ENCODE measurements around the gene TNIK.

Gene TNIK

GRCh38 chr3:171038342-171038741 is 421.9 kb downstream of the TNIK start:
- no peaks in the 10 kb centered on the region for H3K4me1 ChIP-seq (ENCODE audit: control insufficient read depth, insufficient read depth, low read length, poor library complexity, severe bottlenecking)
- no peak overlapping the region for H3K27ac ChIP-seq (ENCODE audit: insufficient read depth, low read length, poor library complexity, severe bottlenecking)
- H3K4me3 ChIP-seq (ENCODE audit: insufficient read depth, low read depth, low read length, poor library complexity, severe bottlenecking), result no peak overlapping the region
- H3K36me3 ChIP-seq (ENCODE audit: control insufficient read depth, insufficient read depth, low read length), result no peaks in the 10 kb centered on the region
- no peaks in the 10 kb centered on the region for H3K27me3 ChIP-seq (replicated peaks; ENCODE audit: control insufficient read depth, insufficient read depth, low read length, poor library complexity, severe bottlenecking)
- no peaks in the 10 kb centered on the region for H3K9me3 ChIP-seq (ENCODE audit: control insufficient read depth, low read length)
- no peak for DNase-seq

DNA sequence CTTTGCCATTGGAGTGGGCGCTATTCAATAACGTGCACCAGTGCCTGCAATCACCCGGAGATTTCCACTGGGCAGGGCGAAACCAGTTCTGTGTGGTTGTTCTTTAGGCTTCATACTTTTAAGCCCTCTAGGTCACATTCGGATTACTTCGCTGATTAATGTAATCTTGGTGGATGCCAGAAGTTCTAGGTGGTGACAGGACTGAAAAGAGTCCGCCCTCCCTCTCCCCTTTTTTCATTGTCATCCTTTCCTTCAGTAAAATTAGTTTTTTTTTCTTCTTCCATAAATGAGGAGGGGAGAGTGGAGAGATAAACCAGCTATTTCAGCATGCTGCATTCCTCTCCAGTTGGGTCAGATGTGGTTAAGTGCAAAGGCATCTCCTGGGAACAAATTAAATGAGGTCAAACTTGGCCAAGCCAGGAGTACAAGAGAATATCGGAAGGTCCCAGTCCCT is 431.4 kb downstream of the TNIK start:
- no peak overlapping the region for H3K27ac ChIP-seq (ENCODE audit: insufficient read depth, low read length, poor library complexity, severe bottlenecking)
- peaks cover 6% of the 10 kb centered on the region for H3K27me3 ChIP-seq (replicated peaks; ENCODE audit: control insufficient read depth, insufficient read depth, low read length, poor library complexity, severe bottlenecking)
- no peaks in the 10 kb centered on the region for H3K4me1 ChIP-seq (ENCODE audit: control insufficient read depth, insufficient read depth, low read length, poor library complexity, severe bottlenecking)
- peak overlapping the region; percentile 37 for H3K4me3 ChIP-seq (ENCODE audit: insufficient read depth, low read depth, low read length, poor library complexity, severe bottlenecking)
- DNase-seq, result no peak
- no peaks in the 10 kb centered on the region for H3K9me3 ChIP-seq (ENCODE audit: control insufficient read depth, low read length)
- no peaks in the 10 kb centered on the region for H3K36me3 ChIP-seq (ENCODE audit: control insufficient read depth, insufficient read depth, low read length)

GRCh38 chr3:171028025-171028778 is 432.0 kb downstream of the TNIK start:
- H3K4me1 ChIP-seq (ENCODE audit: control insufficient read depth, insufficient read depth, low read length, poor library complexity, severe bottlenecking), result no peaks in the 10 kb centered on the region
- peak overlapping the region; percentile 37 for H3K4me3 ChIP-seq (ENCODE audit: insufficient read depth, low read depth, low read length, poor library complexity, severe bottlenecking)
- no peaks in the 10 kb centered on the region for H3K9me3 ChIP-seq (ENCODE audit: control insufficient read depth, low read length)
- no peak for DNase-seq
- no peaks in the 10 kb centered on the region for H3K36me3 ChIP-seq (ENCODE audit: control insufficient read depth, insufficient read depth, low read length)
- no peak overlapping the region for H3K27ac ChIP-seq (ENCODE audit: insufficient read depth, low read length, poor library complexity, severe bottlenecking)
- peaks cover 6% of the 10 kb centered on the region for H3K27me3 ChIP-seq (replicated peaks; ENCODE audit: control insufficient read depth, insufficient read depth, low read length, poor library complexity, severe bottlenecking)

DNA sequence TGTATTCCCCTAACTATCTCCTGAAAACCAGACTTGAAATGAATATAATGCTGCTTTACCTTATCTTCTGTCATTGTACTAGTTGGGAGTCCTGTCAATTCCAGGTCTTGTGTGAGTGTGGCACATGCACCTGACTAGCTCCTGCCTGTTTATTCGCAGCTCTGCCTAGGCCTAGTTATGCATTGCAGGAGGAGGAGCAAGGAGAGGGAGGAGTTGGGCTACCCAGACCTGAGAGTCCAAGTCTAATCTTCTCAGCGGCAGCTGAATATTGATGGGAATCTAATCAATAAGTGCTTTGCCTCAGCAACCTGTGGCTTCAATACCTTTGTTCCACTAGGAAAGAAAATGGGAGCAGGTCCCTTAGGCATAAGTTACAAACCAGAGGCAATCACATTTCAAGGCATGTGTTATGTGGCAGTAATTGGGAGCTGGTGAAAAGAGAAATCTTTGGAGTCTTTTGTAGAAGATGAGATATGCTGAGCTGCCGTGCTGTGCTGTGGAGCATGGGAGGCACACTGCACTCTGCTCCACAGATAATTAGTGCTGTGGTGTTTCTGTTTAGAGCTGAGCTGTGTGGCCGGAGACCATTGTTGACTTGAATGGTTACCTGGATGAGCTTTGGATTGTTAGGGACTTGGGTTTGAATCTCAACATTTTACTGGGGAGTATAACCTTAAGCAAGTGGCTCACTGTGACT is 433.5 kb downstream of the TNIK start, which contains the start of gene SLC2A2:
Gene SLC2A2 (minus strand): TSS at position 124 of the 697 bp plus-strand sequence. CDS start 50 bp downstream, at position 74.
- no peak within 1 kb of the TSS for H3K4me3 ChIP-seq (ENCODE audit: insufficient read depth, low read depth, low read length, poor library complexity, severe bottlenecking)
- no peaks in the 10 kb centered on the region for H3K36me3 ChIP-seq (ENCODE audit: control insufficient read depth, insufficient read depth, low read length)
- no peaks in the 10 kb centered on the region for H3K9me3 ChIP-seq (ENCODE audit: control insufficient read depth, low read length)
- no peaks in the 10 kb centered on the region for H3K4me1 ChIP-seq (ENCODE audit: control insufficient read depth, insufficient read depth, low read length, poor library complexity, severe bottlenecking)
- DNase-seq, result no peak
- H3K27ac ChIP-seq (ENCODE audit: insufficient read depth, low read length, poor library complexity, severe bottlenecking), result no peak within 1 kb of the TSS
- peaks cover 6% of the 10 kb centered on the region for H3K27me3 ChIP-seq (replicated peaks; ENCODE audit: control insufficient read depth, insufficient read depth, low read length, poor library complexity, severe bottlenecking)

DNA sequence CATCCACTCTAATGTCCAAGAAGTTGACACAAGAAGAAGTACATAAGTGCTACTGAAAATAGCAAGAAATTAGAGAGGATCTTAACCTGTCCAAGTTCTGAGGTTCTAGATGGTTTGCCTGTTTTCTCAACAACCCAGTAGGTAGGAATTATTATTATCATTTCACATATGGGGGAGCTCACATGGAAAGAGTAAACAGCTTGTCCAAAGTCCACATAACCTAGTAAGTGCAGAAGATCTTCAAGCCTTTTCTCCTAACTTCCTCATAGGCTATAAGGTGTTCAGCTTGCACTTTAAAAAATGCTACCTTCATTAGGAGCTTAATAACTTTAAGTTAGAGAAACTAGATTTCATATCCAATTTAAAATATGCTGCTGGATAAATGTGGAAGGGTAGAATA is 436.6 kb downstream of the TNIK start:
- H3K4me1 ChIP-seq (ENCODE audit: control insufficient read depth, insufficient read depth, low read length, poor library complexity, severe bottlenecking), result no peaks in the 10 kb centered on the region
- no peak overlapping the region for H3K4me3 ChIP-seq (ENCODE audit: insufficient read depth, low read depth, low read length, poor library complexity, severe bottlenecking)
- H3K27me3 ChIP-seq (replicated peaks; ENCODE audit: control insufficient read depth, insufficient read depth, low read length, poor library complexity, severe bottlenecking), result peaks cover under 1% of the 10 kb centered on the region
- DNase-seq, result no peak
- no peaks in the 10 kb centered on the region for H3K36me3 ChIP-seq (ENCODE audit: control insufficient read depth, insufficient read depth, low read length)
- no peaks in the 10 kb centered on the region for H3K9me3 ChIP-seq (ENCODE audit: control insufficient read depth, low read length)
- no peak overlapping the region for H3K27ac ChIP-seq (ENCODE audit: insufficient read depth, low read length, poor library complexity, severe bottlenecking)

- Histone ChIP-seq H3K27ac (ENCODE audit: insufficient read depth, low read length, poor library complexity, severe bottlenecking) (no peak overlapping the region), H3K27me3 (replicated peaks; ENCODE audit: control insufficient read depth, insufficient read depth, low read length, poor library complexity, severe bottlenecking) (no peaks in the 10 kb centered on the region), H3K4me3 (ENCODE audit: insufficient read depth, low read depth, low read length, poor library complexity, severe bottlenecking) (no peak overlapping the region), H3K36me3 (ENCODE audit: control insufficient read depth, insufficient read depth, low read length) (no peaks in the 10 kb centered on the region), H3K9me3 (ENCODE audit: control insufficient read depth, low read length) (no peaks in the 10 kb centered on the region), H3K4me1 (ENCODE audit: control insufficient read depth, insufficient read depth, low read length, poor library complexity, severe bottlenecking) (no peaks in the 10 kb centered on the region)
- no peak for DNase-seq
Measured at GRCh38 chr3:171021377-171021776, 438.8 kb downstream of the TNIK start.

GRCh38 chr3:171018156-171018935 is 441.9 kb downstream of the TNIK start:
- H3K4me3 ChIP-seq (ENCODE audit: insufficient read depth, low read depth, low read length, poor library complexity, severe bottlenecking), result no peak overlapping the region
- H3K9me3 ChIP-seq (ENCODE audit: control insufficient read depth, low read length), result no peaks in the 10 kb centered on the region
- no peaks in the 10 kb centered on the region for H3K36me3 ChIP-seq (ENCODE audit: control insufficient read depth, insufficient read depth, low read length)
- DNase-seq, result no peak
- H3K27me3 ChIP-seq (replicated peaks; ENCODE audit: control insufficient read depth, insufficient read depth, low read length, poor library complexity, severe bottlenecking), result no peaks in the 10 kb centered on the region
- H3K4me1 ChIP-seq (ENCODE audit: control insufficient read depth, insufficient read depth, low read length, poor library complexity, severe bottlenecking), result no peaks in the 10 kb centered on the region
- H3K27ac ChIP-seq (ENCODE audit: insufficient read depth, low read length, poor library complexity, severe bottlenecking), result no peak overlapping the region

DNA sequence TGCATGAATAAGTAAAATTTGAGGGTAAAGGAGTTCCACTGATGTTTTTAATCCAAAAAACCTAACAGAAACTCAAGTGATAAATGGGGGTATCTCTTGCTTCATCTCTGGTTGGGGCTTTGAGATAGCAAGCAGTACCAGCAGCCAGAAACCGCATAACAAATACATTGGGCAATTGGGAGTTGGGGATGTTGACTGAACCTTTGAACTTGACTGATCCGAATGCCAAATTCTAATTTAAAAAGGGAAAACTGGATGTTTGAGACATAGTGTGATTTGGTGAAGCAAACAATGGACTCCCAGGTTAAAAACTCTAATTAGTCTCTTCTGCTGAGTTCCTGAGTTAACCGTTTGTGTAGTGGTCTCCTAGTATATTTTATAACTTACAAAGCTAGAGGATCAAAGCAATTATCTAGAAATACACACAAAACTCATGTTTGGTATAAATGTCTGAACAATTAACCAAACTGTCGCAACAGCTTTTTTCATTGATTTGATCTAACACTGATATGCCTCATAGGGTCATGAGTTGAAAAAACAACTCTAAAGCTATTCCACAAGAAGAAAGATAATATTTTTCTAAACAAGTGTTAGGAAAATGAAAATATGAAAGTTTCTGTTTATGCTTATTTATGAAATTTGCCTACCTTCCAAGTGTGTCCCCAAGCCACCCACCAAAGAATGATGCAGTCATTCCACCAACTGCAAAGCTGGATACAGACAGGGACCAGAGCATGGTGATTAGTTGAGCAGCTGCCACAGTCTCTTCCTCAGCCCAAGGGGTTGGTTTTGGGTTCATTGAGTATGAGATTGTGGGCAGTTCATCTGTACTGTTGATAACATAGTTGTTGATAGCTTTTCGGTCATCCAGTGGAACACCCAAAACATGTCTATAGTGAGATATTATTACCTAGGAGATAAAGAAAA is 446.1 kb downstream of the TNIK start:
- H3K4me3 ChIP-seq (ENCODE audit: insufficient read depth, low read depth, low read length, poor library complexity, severe bottlenecking), result no peak overlapping the region
- DNase-seq, result no peak
- no peaks in the 10 kb centered on the region for H3K4me1 ChIP-seq (ENCODE audit: control insufficient read depth, insufficient read depth, low read length, poor library complexity, severe bottlenecking)
- H3K27me3 ChIP-seq (replicated peaks; ENCODE audit: control insufficient read depth, insufficient read depth, low read length, poor library complexity, severe bottlenecking), result no peaks in the 10 kb centered on the region
- no peak overlapping the region for H3K27ac ChIP-seq (ENCODE audit: insufficient read depth, low read length, poor library complexity, severe bottlenecking)
- no peaks in the 10 kb centered on the region for H3K9me3 ChIP-seq (ENCODE audit: control insufficient read depth, low read length)
- no peaks in the 10 kb centered on the region for H3K36me3 ChIP-seq (ENCODE audit: control insufficient read depth, insufficient read depth, low read length)

GRCh38 chr3:171011873-171012336 is 448.3 kb downstream of the TNIK start:
- Histone ChIP-seq H3K27me3 (replicated peaks; ENCODE audit: control insufficient read depth, insufficient read depth, low read length, poor library complexity, severe bottlenecking) (no peaks in the 10 kb centered on the region), H3K27ac (ENCODE audit: insufficient read depth, low read length, poor library complexity, severe bottlenecking) (no peak overlapping the region), H3K4me1 (ENCODE audit: control insufficient read depth, insufficient read depth, low read length, poor library complexity, severe bottlenecking) (no peaks in the 10 kb centered on the region), H3K9me3 (ENCODE audit: control insufficient read depth, low read length) (no peaks in the 10 kb centered on the region), H3K4me3 (ENCODE audit: insufficient read depth, low read depth, low read length, poor library complexity, severe bottlenecking) (no peak overlapping the region), H3K36me3 (ENCODE audit: control insufficient read depth, insufficient read depth, low read length) (no peaks in the 10 kb centered on the region)
- no peak for DNase-seq

Measured in effector memory CD4-positive, alpha-beta T cell (primary cell).